HG03378 (cell line): ENCODE results near the gene AADACL2.

Experiments used
- ATAC-seq: cut with Tn5 transposase; IDR thresholded peaks from one replicate; pipeline ENCODE4 v1.9.1; 2021; ENCODE audit warnings: mild to moderate bottlenecking, moderate library complexity; ENCODE audit not compliant: unreplicated experiment

Gene AADACL2

DNA sequence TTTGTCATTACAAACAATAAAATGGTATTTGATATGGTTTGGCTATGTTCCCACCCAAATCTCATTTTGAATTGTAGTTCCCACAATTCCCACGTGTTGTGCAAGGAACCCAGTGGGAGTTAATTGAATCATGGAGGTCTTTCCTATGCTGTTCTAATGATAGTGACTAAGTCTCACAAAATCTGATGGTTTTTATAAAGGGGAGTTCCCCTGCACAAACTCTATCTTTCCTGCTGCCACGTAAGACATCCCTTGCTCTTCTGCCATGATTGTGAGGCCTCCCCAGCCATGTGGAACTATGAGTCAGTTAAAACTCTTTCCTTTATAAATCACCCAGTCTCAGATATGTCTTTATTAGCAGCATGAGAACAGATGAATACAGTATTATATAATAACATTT, 64.7 kb downstream of the AADACL2 start:
- ATAC-seq: no peak

DNA sequence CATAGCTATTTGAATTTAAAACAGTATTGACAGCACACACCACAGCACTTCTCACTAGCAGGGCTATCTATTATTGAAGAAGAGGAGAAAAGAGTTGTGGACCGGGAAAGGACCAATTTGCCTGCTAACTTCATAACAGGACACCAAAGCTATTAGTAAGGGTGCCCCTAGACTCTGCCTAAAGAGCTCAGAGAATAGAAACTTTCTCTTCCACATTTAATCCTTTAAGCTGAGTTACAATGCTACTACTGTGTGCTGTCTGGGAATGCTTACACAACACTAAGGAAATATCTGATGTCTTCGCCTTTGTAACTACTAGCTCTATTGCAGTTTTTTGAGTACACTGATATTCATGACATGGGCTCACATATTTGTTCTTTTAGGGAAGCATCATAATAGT, 66.7 kb downstream of the AADACL2 start:
- no peak for ATAC-seq

DNA sequence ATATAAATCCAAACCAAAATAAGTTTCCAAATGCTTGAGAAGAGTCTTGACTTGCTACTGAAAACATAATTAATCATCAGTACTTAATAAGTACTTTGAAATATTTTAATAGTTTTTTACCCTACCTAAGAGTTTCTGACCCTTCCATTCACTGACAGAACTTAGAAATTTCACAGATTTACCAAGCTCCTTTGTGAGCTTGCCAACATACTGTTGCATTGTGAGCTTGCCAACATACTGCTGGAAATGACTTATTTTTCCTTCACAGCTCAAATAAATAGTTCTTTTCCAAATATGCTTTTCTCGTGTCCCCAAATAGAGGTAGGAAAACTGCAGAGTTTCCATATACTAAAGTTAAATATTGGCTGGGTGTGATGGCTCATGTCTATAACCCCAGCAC, 70.5 kb downstream of the AADACL2 start:
- no peak for ATAC-seq

DNA sequence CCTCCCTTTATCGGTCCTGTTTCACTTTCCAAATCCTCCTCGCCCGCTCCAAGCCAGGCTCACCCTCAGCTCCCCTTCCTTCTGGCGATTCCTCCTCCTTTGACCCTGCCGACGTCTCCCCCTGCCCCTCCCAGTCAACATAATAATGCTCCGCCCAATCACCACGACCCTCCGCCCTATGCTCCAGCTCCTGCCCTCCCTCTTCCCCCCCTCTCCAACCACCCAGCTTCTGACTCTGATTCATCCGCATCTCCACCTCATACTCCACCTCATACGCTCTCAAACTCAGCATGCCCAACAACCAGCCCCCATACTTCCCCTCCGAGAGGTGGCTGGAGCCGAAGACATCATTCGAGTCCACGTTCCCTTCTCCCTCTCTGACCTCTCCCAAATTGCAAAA, 73.1 kb downstream of the AADACL2 start:
- ATAC-seq: no peak
